ENCODE data around the gene MAP1LC3B. TPM values are rescaled to one million over a fixed set of nuclear protein-coding genes. Genes with fewer than 3 reads are reported as not detected.

The MAP1LC3B gene
- total RNA-seq, 2 donors from 2014 or later, result 18.5 to 22.8 TPM

- H3K4me1 ChIP-seq, result no peaks in the 10 kb centered on the region
- H3K27me3 ChIP-seq, result no peaks in the 10 kb centered on the region
- intact Hi-C loops (cut with DNase I), result no loop called here
- DNase-seq (no peak), ATAC-seq (no peak)
- H3K36me3 ChIP-seq (replicated peaks in 1 of 2; ENCODE audit: insufficient read depth in 1 of 2, low read depth in 2 of 2), result peaks cover 5 to 8% of the 10 kb centered on the region in 2 donors
- no peak overlapping the region for H3K27ac ChIP-seq
- no peaks in the 10 kb centered on the region for H3K9me3 ChIP-seq
- no peak for TF ChIP-seq POLR2A (IDR thresholded peaks at IDR 0.05)
- TF ChIP-seq, protein P1, sequence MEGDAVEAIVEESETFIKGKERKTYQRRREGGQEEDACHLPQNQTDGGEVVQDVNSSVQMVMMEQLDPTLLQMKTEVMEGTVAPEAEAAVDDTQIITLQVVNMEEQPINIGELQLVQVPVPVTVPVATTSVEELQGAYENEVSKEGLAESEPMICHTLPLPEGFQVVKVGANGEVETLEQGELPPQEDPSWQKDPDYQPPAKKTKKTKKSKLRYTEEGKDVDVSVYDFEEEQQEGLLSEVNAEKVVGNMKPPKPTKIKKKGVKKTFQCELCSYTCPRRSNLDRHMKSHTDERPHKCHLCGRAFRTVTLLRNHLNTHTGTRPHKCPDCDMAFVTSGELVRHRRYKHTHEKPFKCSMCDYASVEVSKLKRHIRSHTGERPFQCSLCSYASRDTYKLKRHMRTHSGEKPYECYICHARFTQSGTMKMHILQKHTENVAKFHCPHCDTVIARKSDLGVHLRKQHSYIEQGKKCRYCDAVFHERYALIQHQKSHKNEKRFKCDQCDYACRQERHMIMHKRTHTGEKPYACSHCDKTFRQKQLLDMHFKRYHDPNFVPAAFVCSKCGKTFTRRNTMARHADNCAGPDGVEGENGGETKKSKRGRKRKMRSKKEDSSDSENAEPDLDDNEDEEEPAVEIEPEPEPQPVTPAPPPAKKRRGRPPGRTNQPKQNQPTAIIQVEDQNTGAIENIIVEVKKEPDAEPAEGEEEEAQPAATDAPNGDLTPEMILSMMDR (IDR thresholded peaks at IDR 0.05), result no peak
- H3K4me3 ChIP-seq, result no peak overlapping the region
- WGBS, 2 donors, result 82 to 88% methylated on average over 10 to 12 of the region's 12 CpGs
Observed at GRCh38 chr16:87424266-87424665, 32.1 kb downstream of the MAP1LC3B start.

- peaks cover 5 to 8% of the 10 kb centered on the region in 2 donors for H3K36me3 ChIP-seq (replicated peaks in 1 of 2; ENCODE audit: insufficient read depth in 1 of 2, low read depth in 2 of 2)
- 91 to 95% methylated on average over 12 of the region's 12 CpGs for WGBS, 2 donors
- TF ChIP-seq POLR2A (IDR thresholded peaks at IDR 0.05), result no peak
- TF ChIP-seq, protein P1 (IDR thresholded peaks at IDR 0.05), result no peak
- no peaks in the 10 kb centered on the region for H3K27me3 ChIP-seq
- H3K4me1 ChIP-seq, result no peaks in the 10 kb centered on the region
- H3K4me3 ChIP-seq, result no peak overlapping the region
- H3K9me3 ChIP-seq, result no peaks in the 10 kb centered on the region
- ATAC-seq, result no peak
- intact Hi-C loops (cut with DNase I), result no loop called here
- DNase-seq, result no peak
- H3K27ac ChIP-seq, result no peak overlapping the region
Observed at GRCh38 chr16:87425941-87426340, 33.8 kb downstream of the MAP1LC3B start.

DNA sequence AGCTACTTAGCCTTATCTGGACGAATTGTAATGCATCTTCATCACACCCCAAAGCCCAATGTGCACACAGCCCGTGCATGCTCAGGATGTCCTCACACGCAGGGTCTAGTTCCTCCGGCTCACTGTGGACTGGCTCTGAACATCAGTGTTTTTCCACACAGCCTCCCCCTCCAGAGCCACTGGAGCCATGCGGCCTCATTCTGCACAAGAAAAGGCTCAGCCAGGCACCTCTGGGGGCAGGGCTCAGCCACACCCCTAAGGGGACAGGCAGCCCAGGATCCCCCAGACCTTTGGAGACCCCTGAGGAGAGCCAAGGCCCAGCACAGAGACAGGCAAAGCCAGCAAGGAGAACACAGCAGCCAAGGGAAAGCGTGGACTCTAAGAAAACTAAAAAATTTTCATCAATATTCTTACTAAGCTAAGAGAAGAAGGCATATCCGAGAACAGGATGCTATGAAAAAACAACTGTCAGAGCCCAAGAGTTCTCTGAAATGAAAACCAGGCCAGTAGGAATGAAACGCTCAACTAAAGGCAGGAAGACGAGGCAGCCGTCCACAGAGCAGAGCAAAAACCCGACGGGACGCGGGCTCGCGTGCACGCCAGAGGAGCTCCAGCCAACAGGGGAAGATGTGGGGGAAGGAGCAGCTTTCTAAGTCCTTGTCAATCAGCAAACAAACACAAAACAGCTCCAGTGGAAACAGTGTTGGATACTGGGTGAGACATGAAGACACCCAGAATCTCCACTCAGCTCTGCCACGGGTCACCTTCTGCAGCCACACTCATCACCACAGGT, 34.5 kb downstream of the MAP1LC3B start:
- intact Hi-C loops (cut with DNase I), result no loop called here
- DNase-seq, result no peak
- H3K27me3 ChIP-seq, result no peaks in the 10 kb centered on the region
- no peak for ATAC-seq
- H3K27ac ChIP-seq, result no peak overlapping the region
- H3K36me3 ChIP-seq (replicated peaks in 1 of 2; ENCODE audit: insufficient read depth in 1 of 2, low read depth in 2 of 2), result peaks cover 7 to 8% of the 10 kb centered on the region in 2 donors
- H3K9me3 ChIP-seq, result no peaks in the 10 kb centered on the region
- H3K4me3 ChIP-seq, result no peak overlapping the region
- TF ChIP-seq POLR2A (IDR thresholded peaks at IDR 0.05), result no peak
- TF ChIP-seq, protein P1 (IDR thresholded peaks at IDR 0.05), result no peak
- 90 to 91% methylated on average over 18 of the region's 18 CpGs for WGBS, 2 donors
- H3K4me1 ChIP-seq, result no peaks in the 10 kb centered on the region

GRCh38 chr16:87431926-87432325, 39.8 kb downstream of the MAP1LC3B start:
- 57 to 74% methylated on average over 5 to 7 of the region's 7 CpGs for WGBS, 2 donors
- no peak for TF ChIP-seq POLR2A (IDR thresholded peaks at IDR 0.05)
- TF ChIP-seq, protein P1 (IDR thresholded peaks at IDR 0.05), result no peak

More at GRCh38 chr16:87431926-87432325, 39.8 kb downstream of the MAP1LC3B start:
- DNase-seq (peak in 1 of 4 donors; percentile 26), ATAC-seq (no peak)
- no peaks in the 10 kb centered on the region for H3K4me1 ChIP-seq
- no peak overlapping the region for H3K27ac ChIP-seq
- no peaks in the 10 kb centered on the region for H3K27me3 ChIP-seq
- intact Hi-C loops (cut with DNase I), result no loop called here
- H3K36me3 ChIP-seq (replicated peaks in 1 of 2; ENCODE audit: insufficient read depth in 1 of 2, low read depth in 2 of 2), result peaks cover 0 to 2% of the 10 kb centered on the region in 2 donors
- no peak overlapping the region for H3K4me3 ChIP-seq
- H3K9me3 ChIP-seq, result no peaks in the 10 kb centered on the region
